ENCODE results near the gene ADPGK.
"Not testable (repeated sequence)": the region's sequence is repeated elsewhere in the genome, so short reads cannot be mapped to it uniquely, and the experiment has no call there.

The ADPGK gene

DNA sequence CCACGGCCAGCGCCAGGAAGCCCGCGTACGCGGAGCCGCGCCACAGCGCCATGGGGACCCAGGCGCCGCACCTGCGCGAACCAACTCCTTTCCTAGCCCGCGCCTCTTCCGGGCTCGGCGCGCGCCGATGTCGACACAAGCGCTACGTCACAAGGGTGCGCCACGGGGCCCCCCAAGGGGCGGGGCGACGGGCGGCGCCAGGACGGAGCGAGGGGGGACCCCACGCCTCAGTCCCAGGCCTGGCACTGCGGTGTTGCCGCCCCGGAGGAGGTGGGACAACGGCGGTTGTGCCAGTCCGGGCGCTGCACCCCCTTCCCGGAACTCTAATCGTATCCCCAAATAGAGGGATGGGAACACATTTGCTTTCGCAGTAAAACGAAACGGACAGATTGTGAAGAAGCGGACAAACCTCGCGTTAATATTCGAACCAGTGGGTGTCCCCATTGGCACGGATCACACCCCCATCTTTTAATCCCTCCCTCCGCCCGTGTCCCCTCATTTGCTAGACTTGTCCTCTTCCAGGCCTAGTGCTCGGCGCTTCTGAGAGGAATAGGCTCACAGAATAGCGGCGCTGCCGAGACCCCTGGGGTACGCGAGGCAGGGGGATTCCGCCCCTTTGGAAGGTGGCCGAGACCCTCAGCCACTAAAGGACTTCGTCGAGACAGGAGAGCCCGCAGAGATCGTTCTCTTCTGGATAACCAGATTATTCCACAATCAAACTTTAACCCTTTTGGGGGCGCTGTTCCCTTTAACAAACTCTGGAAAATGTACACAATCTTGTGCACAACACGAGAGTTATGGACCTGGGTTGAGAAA, at the start of gene ADPGK:
TSS of gene ADPGK (minus strand) at position 119 of the 816 bp plus-strand sequence. CDS start at position 52, 67 bp downstream.
- peak; percentile 95 for DNase-seq

GRCh38 chr15:72827226-72827625, 43.7 kb upstream of the ADPGK start:
- DNase-seq = no peak

GRCh38 chr15:72826611-72827010, 43.1 kb upstream of the ADPGK start:
- DNase-seq = no peak

DNA sequence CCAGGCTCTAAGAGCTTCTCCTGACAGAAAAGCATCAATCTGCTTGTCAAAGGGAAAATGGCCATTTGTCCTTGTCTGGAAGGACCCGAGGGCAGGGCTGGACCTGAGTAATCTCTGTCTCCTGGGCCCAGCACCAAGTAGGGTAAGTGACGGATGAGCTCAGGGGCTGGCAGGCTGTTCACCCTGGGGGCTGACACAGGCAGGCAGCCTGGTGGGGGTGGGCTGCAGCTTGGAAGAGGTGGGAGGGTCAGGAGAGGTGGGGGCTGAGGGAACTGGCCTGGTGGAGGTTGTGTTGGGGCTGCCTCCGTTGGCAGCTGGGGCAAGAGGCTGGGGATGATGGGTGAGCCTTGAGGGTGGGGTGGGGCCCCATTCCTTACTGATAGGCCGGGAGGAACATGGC, 42.3 kb upstream of the ADPGK start:
- DNase-seq = no peak

GRCh38 chr15:72824781-72825180, 41.2 kb upstream of the ADPGK start:
- DNase-seq = no peak

DNA sequence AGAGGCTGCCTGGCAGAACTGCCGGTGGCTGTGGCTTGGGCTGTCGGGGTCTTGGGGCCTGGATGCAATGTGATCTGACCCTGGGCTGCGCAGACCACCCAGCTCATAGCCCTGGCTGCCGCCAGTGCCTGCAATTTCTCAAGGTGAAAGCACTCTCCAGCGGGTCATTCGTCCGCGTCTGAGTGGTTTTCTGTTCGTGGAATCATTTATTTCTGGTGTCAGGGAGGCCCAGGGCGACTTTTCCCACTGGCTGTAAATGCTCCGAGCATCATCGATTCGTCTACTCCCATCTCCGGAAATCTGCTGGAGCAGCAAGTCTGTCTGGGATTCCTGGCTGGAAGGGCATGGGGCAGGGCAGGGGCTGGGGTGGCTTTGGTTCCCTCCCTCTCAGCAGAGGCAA, 40.6 kb upstream of the ADPGK start:
- no peak for DNase-seq

DNA sequence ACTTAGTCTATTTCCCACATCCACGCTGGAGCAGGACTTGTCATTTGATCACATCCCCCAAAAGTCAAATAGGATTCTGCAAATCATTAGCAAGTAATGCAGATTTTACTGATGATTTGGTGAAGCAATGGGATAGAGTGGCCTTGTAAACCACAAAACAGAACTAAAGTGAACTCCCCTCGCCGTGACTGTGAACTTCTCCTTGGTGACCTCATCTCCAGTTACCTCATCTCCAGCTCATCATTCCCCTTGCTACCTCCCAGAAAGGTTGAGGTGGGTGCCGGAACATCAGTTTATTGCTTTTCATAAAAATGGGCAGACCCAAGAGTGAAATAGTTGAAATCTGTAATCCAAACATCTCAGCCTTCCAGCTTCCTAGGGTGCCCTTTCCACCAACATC, 36.7 kb upstream of the ADPGK start:
- DNase-seq = no peak

DNA sequence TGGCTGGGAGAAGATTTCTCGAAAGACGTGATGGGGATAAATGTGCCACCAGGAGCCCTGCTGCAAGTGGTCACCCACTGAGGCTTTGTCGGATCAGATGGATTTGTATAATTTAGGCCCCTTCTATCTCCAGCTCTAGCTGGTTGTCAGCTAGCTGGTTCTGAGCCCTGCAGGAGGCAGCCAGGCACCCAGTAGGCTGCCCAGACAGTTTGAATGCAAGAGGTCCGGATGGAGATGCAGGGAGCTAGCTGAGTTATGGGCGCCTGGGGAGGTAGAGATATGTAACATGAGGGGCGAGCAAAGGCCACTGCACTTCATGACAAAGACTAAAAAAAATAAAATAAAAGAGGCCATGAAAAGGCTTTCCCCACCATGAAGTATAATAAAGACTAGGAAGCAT, 35.1 kb upstream of the ADPGK start:
- no peak for DNase-seq

DNA sequence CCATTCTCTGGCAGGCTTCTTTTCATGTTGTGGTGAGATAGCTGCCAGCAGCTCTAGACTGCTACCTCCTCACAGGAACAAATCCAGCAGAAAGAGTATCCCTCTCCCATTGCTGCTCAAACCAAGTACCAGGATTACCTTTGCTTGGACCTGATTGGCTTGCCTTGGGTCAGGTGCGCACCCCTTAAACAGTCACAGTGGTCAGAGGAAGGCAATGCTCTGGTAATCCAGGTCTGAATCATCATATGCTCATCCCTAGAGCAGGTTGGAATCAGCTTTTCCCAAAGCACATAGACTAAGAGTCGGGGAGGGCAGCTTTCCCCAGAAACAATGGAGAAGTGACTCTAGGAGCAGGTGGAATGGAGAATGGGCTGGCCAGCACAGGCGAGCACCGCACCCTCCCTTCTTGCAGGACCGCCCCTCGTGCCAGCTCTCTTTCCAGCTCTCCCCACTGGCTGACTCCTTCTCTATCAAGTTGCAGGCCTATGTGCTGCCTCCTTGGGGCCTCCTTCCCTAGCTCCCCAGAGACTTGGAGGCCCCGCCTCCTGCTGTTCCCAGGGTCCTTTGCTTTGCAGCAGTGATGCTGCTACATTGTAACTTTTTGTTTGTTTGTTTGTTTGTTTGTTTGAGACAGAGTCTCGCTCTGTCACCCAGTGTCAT, 29.9 kb upstream of the ADPGK start:
- no peak for DNase-seq

DNA sequence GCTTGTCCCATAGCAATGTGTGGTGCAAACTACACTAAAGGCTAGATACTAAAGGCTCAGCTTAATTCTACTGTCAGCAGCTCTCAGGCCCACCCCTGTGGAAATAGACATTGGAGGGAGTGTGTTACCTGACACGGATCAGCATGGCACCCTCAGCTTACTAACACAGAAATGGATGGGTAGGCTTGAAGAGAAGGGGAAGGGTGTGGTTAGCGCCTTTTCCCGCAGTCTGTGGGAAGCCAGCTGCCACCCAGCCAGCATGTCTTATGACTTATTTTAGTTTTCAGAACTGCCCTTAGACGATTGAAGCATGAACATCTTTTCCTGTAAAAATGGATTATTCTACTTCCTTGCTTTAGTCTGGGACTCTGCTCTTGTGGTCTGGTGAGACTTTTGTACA, 25.8 kb upstream of the ADPGK start:
- no peak for DNase-seq

DNA sequence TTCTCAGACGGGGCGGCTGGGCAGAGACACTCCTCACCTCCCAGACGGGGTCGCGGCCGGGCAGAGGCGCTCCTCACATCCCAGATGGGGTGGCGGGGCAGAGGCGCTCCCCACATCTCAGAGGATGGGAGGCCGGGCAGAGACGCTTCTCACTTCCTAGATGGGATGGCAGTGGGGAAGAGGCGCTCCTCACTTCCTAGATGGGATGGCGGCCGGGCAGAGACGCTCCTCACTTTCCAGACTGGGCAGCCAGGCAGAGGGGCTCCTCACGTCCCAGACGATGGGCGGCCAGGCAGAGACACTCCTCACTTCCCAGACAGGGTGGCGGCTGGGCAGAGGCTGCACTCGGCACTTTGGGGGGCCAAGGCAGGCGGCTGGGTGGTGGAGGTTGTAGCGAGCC, 23.8 kb upstream of the ADPGK start:
- not testable (repeated sequence) for DNase-seq

GRCh38 chr15:72803006-72803405, 19.4 kb upstream of the ADPGK start:
- no peak for DNase-seq

DNA sequence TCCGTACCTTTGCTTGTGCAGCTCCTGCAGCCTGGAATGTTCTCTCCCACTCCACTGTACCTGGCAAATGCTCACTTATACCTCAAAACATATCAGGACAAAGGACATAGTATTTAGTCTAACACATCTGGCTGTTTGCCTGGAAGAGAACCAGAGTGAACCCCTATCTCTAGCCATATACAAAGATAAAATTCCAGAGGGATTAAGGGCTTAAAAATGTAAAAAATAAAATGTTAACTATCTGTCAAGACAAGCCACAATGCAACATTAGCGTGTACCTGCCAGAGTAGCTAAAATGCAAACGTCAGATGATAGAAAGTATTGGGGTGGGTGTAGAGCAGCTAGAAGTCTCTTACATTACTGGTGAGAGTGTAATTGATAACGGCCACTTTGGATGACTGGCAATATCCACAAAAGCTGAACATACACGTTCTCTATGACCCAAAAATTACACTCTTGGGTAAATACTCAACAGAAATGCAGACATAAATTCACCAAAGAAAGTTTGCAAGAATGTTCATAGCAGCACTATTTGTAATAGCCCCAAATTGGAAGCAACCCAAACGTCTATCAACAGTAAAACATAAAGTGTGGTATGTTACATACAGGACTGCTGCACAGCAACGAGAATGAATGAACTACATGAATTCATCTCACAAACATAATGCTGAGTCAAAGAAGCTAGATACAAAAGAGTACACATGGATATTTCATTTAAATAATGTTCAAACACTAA, 18.2 kb upstream of the ADPGK start:
- DNase-seq = no peak

- DNase-seq = no peak
Observed at GRCh38 chr15:72800833-72801481, 17.4 kb upstream of the ADPGK start.

- no peak for DNase-seq
Observed at GRCh38 chr15:72797834-72798233, 14.3 kb upstream of the ADPGK start.

- no peak for DNase-seq
Observed at GRCh38 chr15:72797338-72797689, 13.8 kb upstream of the ADPGK start.

GRCh38 chr15:72796515-72797337, 13.2 kb upstream of the ADPGK start:
- no peak for DNase-seq

- DNase-seq = no peak
Observed at GRCh38 chr15:72796210-72796514, 12.6 kb upstream of the ADPGK start.

DNA sequence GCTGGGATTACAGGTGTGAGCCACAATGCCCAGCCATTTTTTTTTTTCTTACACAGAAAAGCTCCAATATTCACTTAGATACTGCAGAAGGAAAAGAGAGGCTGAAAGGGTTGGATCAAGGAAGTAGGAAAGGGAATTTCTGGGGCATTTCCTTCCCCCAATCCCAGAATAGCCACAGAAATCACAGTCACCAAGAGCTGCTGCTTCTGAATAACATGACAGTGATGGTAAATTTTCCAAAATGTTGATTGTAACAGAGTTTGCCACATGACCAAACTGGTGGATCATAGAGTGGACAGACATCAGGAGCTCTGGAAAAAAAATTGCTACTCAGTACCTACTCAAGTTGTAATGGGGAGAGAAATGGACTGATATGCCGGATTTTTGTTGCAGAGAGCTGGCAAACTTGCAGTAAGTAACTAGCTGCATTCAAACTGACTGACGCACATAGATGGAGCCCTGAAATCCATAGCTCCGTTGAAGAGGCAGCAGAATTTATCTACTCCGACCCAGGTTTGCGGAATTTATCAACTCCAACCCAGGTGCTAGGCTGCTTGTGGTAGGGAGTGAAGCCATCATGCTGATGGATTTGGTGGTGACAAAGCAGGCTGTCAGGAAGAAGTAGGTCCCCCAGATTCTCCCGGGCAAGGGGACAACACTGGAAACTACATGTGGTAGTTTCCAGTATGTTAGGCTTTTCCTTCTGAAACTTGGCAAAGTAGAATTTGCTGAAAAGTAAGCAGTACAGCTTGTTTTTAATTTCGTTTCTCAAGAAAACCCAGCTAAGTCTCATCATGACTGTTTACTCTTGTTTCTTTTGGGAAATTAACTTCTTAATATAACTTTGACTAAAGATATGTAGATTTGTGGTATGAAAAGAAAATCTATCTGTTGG, 10.5 kb upstream of the ADPGK start:
- DNase-seq = no peak

- DNase-seq = no peak
Observed at GRCh38 chr15:72792431-72792830, 8.9 kb upstream of the ADPGK start.

GRCh38 chr15:72790302-72790910, 6.8 kb upstream of the ADPGK start:
- no peak for DNase-seq
